SU-DHL-6 (cell line): ENCODE measurements around the gene SIRPB1.
"Not testable (repeated sequence)": the region's sequence is repeated elsewhere in the genome, so short reads cannot be mapped to it uniquely, and the experiment has no call there.

Experiments used
- H2AFZ ChIP-seq: fragments of 200-600 bp; sonication (generic); 2 replicates; pipeline ENCODE4 v1.6.1; 2014; ENCODE audit warnings: low read depth, mild to moderate bottlenecking, moderate library complexity, mixed read lengths, antibody characterized with exemption, low read length; ENCODE audit not compliant: severe bottlenecking
- H3F3A ChIP-seq: fragments of 200-600 bp; shearing (Covaris generic); 2 replicates; pipeline ENCODE4 v1.6.0; 2016; ENCODE audit warnings: antibody characterized with exemption, mild to moderate bottlenecking; ENCODE audit not compliant: insufficient read depth
- H3K27ac ChIP-seq: fragments of 200-600 bp; sonication (generic); 2 replicates; pipeline ENCODE4 v1.5.1; 2016; ENCODE audit warnings: low read depth, mild to moderate bottlenecking, low read length, moderate library complexity, mixed read lengths
- H3K27me3 ChIP-seq: fragments of 200-600 bp; sonication (generic), shearing (Covaris generic); 2 replicates; pipeline ENCODE4 v1.6.0; 2014; ENCODE audit warnings: mild to moderate bottlenecking, low read length
- H3K36me3 ChIP-seq: fragments of 200-600 bp; sonication (generic); 2 replicates; pipeline ENCODE4 v1.6.1; 2014; ENCODE audit warnings: mild to moderate bottlenecking, low read length, mixed read lengths
- H3K4me2 ChIP-seq: fragments of 300-600, 200-600 bp; shearing (Covaris generic), sonication (generic); 2 replicates; pipeline ENCODE4 v1.6.0; 2014; ENCODE audit warnings: low read length, low read depth, mild to moderate bottlenecking; ENCODE audit not compliant: poor library complexity, severe bottlenecking
- H3K4me3 ChIP-seq: fragments of 200-600 bp; sonication (generic); 2 replicates; pipeline ENCODE4 v1.5.1; 2014; ENCODE audit warnings: antibody characterized with exemption, low read length, mild to moderate bottlenecking, mixed read lengths; ENCODE audit not compliant: insufficient read depth, poor library complexity, severe bottlenecking
- H3K79me2 ChIP-seq: fragments of 200-600 bp; sonication (generic); 2 replicates; pipeline ENCODE4 v1.6.1; 2014; ENCODE audit warnings: mild to moderate bottlenecking, low read length, moderate library complexity; ENCODE audit not compliant: insufficient read depth
- H3K9ac ChIP-seq: fragments of 200-600 bp; sonication (generic); 2 replicates; pipeline ENCODE4 v1.7.0; 2014; ENCODE audit warnings: mild to moderate bottlenecking, low read length
- H3K9me2 ChIP-seq: fragments of 200-600 bp; sonication (generic); replicated peaks from 2 replicates; pipeline ENCODE4 v1.6.1; 2014; ENCODE audit warnings: low read length; ENCODE audit not compliant: insufficient read depth
- H3K9me3 ChIP-seq: fragments of 200-600 bp; sonication (generic); 2 replicates; pipeline ENCODE4 v1.6.1; 2014; ENCODE audit warnings: low read length, mixed read lengths; ENCODE audit not compliant: insufficient read depth
- H4K20me1 ChIP-seq: fragments of 200-600 bp; sonication (generic); 2 replicates; pipeline ENCODE4 v1.6.1; 2014; ENCODE audit warnings: low read depth, mild to moderate bottlenecking, antibody characterized with exemption, low read length, moderate library complexity, mixed read lengths
- CTCF ChIP-seq: fragments of 200-600 bp; sonication (generic); IDR thresholded peaks from one replicate; pipeline ENCODE4 v1.5.1; 2017; ENCODE audit warnings: antibody characterized with exemption, mild to moderate bottlenecking, low read length, moderate library complexity; ENCODE audit not compliant: insufficient read depth, poor library complexity, severe bottlenecking
- EZH2phosphoT487 ChIP-seq: fragments of 200-600 bp; sonication (generic), shearing (Covaris generic); conservative IDR thresholded peaks from 2 replicates; pipeline ENCODE4 v1.6.1; 2018; ENCODE audit warnings: mild to moderate bottlenecking, antibody characterized with exemption, low read length, moderate library complexity, mixed read lengths

Gene SIRPB1

DNA sequence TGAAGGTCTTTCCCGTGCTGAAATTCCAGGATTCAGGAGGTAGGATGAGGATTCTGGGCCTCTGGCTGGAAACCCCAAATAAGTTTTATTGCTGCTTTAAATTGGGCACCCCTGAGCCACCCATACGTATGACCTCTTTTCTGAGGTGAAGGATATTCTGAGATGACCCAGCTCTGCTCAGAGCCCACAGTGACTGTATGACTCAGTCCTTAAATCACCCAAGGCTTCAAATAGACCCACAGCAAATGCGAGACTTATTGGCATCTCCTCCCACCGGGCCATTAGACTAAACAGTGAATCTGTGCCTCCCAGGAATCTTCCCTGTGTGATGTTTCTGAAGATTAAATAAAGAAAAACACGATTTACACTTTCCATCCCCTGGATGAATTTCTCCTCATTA lies 28.3 kb upstream of the SIRPB1 start:
- Histone ChIP-seq H2AFZ (no peak overlapping the region), H3F3A (no peaks in the 10 kb centered on the region), H3K4me3 (no peak overlapping the region), H3K9ac (no peak overlapping the region), H4K20me1 (no peaks in the 10 kb centered on the region), H3K9me3 (no peaks in the 10 kb centered on the region), H3K4me2 (no peak overlapping the region), H3K79me2 (no peaks in the 10 kb centered on the region), H3K9me2 (no peaks in the 10 kb centered on the region), H3K27ac (no peak overlapping the region), H3K36me3 (no peaks in the 10 kb centered on the region), H3K27me3 (no peaks in the 10 kb centered on the region)
- TF ChIP-seq EZH2phosphoT487 = no peak
- TF ChIP-seq CTCF = no peak

DNA sequence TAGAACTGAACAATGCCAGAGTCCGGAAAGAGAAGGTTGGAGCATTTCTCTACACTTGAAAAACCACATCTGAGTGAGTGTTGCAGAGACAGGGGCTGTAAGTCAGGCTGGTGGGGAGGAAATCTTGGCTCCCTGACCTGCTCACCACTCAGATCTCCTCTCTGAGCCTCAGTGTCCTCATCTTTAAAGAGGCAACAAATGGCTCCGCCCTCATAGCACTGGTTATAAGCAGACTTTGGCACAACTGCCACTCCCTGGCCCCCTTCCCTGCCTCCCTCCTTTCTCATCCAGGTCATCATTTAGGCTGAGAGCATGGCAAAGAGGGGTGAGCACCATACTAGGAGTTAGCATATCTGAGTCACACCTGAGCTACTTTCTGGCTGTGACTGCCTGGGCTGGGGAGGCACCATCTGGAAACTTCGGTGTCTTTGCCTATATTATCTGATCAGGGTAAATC lies 27.2 kb upstream of the SIRPB1 start:
- TF ChIP-seq CTCF (no peak), EZH2phosphoT487 (no peak)
- Histone ChIP-seq H3F3A (no peaks in the 10 kb centered on the region), H3K9ac (no peak overlapping the region), H2AFZ (no peak overlapping the region), H3K79me2 (no peaks in the 10 kb centered on the region), H3K27ac (no peak overlapping the region), H3K27me3 (no peaks in the 10 kb centered on the region), H4K20me1 (no peaks in the 10 kb centered on the region), H3K4me3 (no peak overlapping the region), H3K9me2 (no peaks in the 10 kb centered on the region), H3K9me3 (no peaks in the 10 kb centered on the region), H3K36me3 (no peaks in the 10 kb centered on the region), H3K4me2 (no peak overlapping the region)

- H3K4me2 ChIP-seq = no peak overlapping the region
- no peak overlapping the region for H3K27ac ChIP-seq
- H3K4me3 ChIP-seq = no peak overlapping the region
- H3K9me2 ChIP-seq = no peaks in the 10 kb centered on the region
- H3K36me3 ChIP-seq = no peaks in the 10 kb centered on the region
- TF ChIP-seq CTCF = no peak
- no peak for TF ChIP-seq EZH2phosphoT487
- no peak overlapping the region for H2AFZ ChIP-seq
- H3K79me2 ChIP-seq = no peaks in the 10 kb centered on the region
- H3K9me3 ChIP-seq = no peaks in the 10 kb centered on the region
- no peaks in the 10 kb centered on the region for H3K27me3 ChIP-seq
- no peaks in the 10 kb centered on the region for H3F3A ChIP-seq
- no peaks in the 10 kb centered on the region for H4K20me1 ChIP-seq
- no peak overlapping the region for H3K9ac ChIP-seq
Observed at GRCh38 chr20:1644101-1644962, 24.5 kb upstream of the SIRPB1 start.

DNA sequence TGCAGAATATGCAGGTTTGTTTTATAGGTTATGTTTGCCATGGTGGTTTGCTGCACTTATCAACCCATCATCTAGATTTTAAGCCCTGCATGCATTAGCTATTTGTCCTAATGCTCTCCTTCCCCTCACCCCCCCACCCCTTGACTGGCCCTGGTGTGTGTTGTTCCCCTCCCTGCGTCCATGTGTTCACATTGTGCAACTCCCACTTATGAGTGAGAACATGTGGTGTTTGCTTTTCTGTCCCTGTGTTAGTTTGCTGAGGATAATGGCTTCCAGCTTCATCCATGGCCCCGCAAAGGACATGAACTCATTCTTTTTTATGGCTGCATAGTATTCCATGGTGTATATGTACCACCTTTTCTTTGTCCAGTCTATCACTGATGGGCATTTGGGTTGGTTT lies 18.8 kb upstream of the SIRPB1 start:
- H3K79me2 ChIP-seq, H3K36me3 ChIP-seq, H3F3A ChIP-seq, H2AFZ ChIP-seq, H3K27ac ChIP-seq, H3K4me3 ChIP-seq, H3K9me3 ChIP-seq, H3K9me2 ChIP-seq, H3K4me2 ChIP-seq, H3K27me3 ChIP-seq, H3K9ac ChIP-seq, H4K20me1 ChIP-seq: not testable (repeated sequence)
